Esophagus muscularis mucosa (tissue), 4 donors: ENCODE measurements around the gene SOS1.

Experiments used
- EP300 ChIP-seq: sonication (generic); formaldehyde crosslinking; IDR thresholded peaks from one replicate; pipeline ENCODE4 v1.6.1; 2017; ENCODE audit warnings: antibody characterized with exemption
- POLR2AphosphoS5 ChIP-seq, 2 donors: sonication (generic); formaldehyde crosslinking; IDR thresholded peaks; one replicate each; pipeline ENCODE4 v1.6.1; 2017; ENCODE audit warnings: antibody characterized with exemption in 2 of 2
- TF ChIP-seq, protein P1 (sequence below), 3 experiments: fragments of 200-600 bp in 2 of 3; fragments of 450-650 bp in 1 of 3; sonication (generic) in 2 of 3; IDR thresholded peaks; one replicate each; pipeline ENCODE4 v1.5.1; 2017 to 2019; ENCODE audit warnings: antibody characterized with exemption in 3 of 3, mild to moderate bottlenecking in 2 of 3, moderate library complexity in 1 of 3

DNA sequence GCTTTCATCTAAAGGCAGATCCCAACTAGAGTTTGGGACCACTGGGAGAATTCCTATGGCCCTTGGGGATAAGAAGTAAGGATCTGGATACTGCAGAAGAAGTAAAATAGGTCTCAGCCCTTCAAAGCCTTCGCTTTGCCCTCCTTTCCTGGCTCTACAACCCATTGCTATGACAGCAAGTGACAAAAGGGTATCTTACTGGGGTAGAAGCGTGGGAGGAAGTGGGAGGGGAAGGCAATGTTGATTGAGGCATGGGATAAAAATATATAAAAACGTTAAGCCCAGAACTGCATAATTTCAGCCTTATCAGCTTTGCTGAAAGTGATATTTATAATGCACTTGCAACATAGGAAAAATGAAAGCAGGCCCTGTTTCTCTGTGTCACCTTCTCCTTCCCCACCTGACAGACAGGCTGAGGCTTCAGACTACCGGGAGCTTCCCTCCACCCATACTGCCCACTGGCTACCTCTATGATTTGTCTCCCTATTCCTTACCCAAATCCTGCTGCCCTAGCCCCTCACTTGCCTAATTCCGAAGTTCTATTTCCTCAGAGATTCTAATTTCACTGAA lies 14.9 kb upstream of the SOS1 start:
- TF ChIP-seq EP300 (no peak), POLR2AphosphoS5 (IDR thresholded peaks at IDR 0.05) (no peak)
- TF ChIP-seq, protein P1, sequence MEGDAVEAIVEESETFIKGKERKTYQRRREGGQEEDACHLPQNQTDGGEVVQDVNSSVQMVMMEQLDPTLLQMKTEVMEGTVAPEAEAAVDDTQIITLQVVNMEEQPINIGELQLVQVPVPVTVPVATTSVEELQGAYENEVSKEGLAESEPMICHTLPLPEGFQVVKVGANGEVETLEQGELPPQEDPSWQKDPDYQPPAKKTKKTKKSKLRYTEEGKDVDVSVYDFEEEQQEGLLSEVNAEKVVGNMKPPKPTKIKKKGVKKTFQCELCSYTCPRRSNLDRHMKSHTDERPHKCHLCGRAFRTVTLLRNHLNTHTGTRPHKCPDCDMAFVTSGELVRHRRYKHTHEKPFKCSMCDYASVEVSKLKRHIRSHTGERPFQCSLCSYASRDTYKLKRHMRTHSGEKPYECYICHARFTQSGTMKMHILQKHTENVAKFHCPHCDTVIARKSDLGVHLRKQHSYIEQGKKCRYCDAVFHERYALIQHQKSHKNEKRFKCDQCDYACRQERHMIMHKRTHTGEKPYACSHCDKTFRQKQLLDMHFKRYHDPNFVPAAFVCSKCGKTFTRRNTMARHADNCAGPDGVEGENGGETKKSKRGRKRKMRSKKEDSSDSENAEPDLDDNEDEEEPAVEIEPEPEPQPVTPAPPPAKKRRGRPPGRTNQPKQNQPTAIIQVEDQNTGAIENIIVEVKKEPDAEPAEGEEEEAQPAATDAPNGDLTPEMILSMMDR (IDR thresholded peaks at IDR 0.05) = no peak
